ENCODE measurements around the gene ADGRD2. TPM values are rescaled to one million over a fixed set of nuclear protein-coding genes. Genes with fewer than 3 reads are reported as not detected.

Gene ADGRD2
- total RNA-seq, 1 experiment from 2014 or later: not detected

- Mint-ChIP-seq H3K27me3 (ENCODE audit: insufficient read depth, unreplicated experiment) (peaks cover 2% of the 10 kb centered on the region), H3K4me1 (ENCODE audit: low read depth, unreplicated experiment) (no peaks in the 10 kb centered on the region), H3K9me3 (ENCODE audit: unreplicated experiment) (no peaks in the 10 kb centered on the region), H3K4me3 (ENCODE audit: unreplicated experiment) (no peak overlapping the region), H3K27ac (ENCODE audit: unreplicated experiment) (no peak overlapping the region), H3K36me3 (ENCODE audit: insufficient read depth, unreplicated experiment) (peaks cover 5% of the 10 kb centered on the region)
- Histone ChIP-seq H3K9me3 (no peaks in the 10 kb centered on the region), H3K36me3 (ENCODE audit: control insufficient read depth, insufficient read depth, low read length) (no peaks in the 10 kb centered on the region), H3K4me3 (ENCODE audit: low read depth, low read length) (no peak overlapping the region), H3K4me1 (no peaks in the 10 kb centered on the region), H3K27me3 (replicated peaks; ENCODE audit: control insufficient read depth, insufficient read depth, low read length) (no peaks in the 10 kb centered on the region)
- ChIA-PET POLR2A (no interaction called here), CTCF (interaction anchor here (0.7 kb wide), 1 partner anchor 75 kb away, joined by 3 read pairs; no protein-coding TSS in a partner anchor)
- no TSS peak for BruUV-seq (replicated peaks)
- intact Hi-C loops (cut with micrococcal nuclease; ENCODE audit: unreplicated experiment): no loop called here
- no peak for DNase-seq
- TF ChIP-seq CTCF (IDR thresholded peaks at IDR 0.05; ENCODE audit: insufficient read depth in 1 of 2, low read depth in 1 of 2, low read length in 1 of 2, severe bottlenecking in 1 of 2, unreplicated experiment in 1 of 2): no peak
These were observed 9.0 kb upstream of the ADGRD2 start for GRCh38 chr9:124441291-124441690.

GRCh38 chr9:124442379-124442778 lies 7.9 kb upstream of the ADGRD2 start:
- POLR2A ChIA-PET: no interaction called here
- Histone ChIP-seq H3K4me3 (ENCODE audit: low read depth, low read length) (no peak overlapping the region), H3K4me1 (no peaks in the 10 kb centered on the region), H3K27me3 (replicated peaks; ENCODE audit: control insufficient read depth, insufficient read depth, low read length) (no peaks in the 10 kb centered on the region), H3K9me3 (no peaks in the 10 kb centered on the region), H3K36me3 (ENCODE audit: control insufficient read depth, insufficient read depth, low read length) (no peaks in the 10 kb centered on the region)
- Mint-ChIP-seq H3K27ac (ENCODE audit: unreplicated experiment) (no peak overlapping the region), H3K36me3 (ENCODE audit: insufficient read depth, unreplicated experiment) (peaks cover 5% of the 10 kb centered on the region), H3K27me3 (ENCODE audit: insufficient read depth, unreplicated experiment) (peaks cover 2% of the 10 kb centered on the region), H3K4me3 (ENCODE audit: unreplicated experiment) (no peak overlapping the region), H3K9me3 (ENCODE audit: unreplicated experiment) (no peaks in the 10 kb centered on the region), H3K4me1 (ENCODE audit: low read depth, unreplicated experiment) (no peaks in the 10 kb centered on the region)
- intact Hi-C loops (cut with micrococcal nuclease; ENCODE audit: unreplicated experiment): no loop called here
- no TSS peak for BruUV-seq (replicated peaks)
- DNase-seq: no peak
- CTCF ChIA-PET: no interaction called here
- no peak for TF ChIP-seq CTCF (IDR thresholded peaks at IDR 0.05; ENCODE audit: insufficient read depth in 1 of 2, low read depth in 1 of 2, low read length in 1 of 2, severe bottlenecking in 1 of 2, unreplicated experiment in 1 of 2)

DNA sequence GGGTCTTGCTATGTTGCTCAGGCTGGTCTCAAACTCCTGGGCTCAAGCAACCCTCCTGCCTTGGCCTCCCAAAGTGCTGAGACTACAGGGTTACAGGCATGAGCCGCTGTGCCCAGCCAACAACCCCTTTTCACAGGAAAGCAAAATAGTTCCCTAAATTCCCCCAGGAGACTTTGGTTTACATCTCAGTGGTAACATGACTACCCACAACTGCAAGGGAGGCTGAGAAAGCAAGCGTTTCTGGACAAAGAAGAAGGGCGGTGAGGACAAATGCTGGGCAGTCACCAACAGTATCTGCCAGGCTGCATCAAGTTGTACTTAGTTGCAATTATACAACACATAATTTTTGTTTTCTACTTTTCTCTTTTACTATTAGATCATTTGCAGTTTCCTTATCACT lies 7.4 kb upstream of the ADGRD2 start:
- H3K4me1 ChIP-seq: no peaks in the 10 kb centered on the region
- no peak for TF ChIP-seq CTCF (IDR thresholded peaks at IDR 0.05; ENCODE audit: insufficient read depth in 1 of 2, low read depth in 1 of 2, low read length in 1 of 2, severe bottlenecking in 1 of 2, unreplicated experiment in 1 of 2)
- Mint-ChIP-seq H3K4me1 (ENCODE audit: low read depth, unreplicated experiment) (no peaks in the 10 kb centered on the region), H3K4me3 (ENCODE audit: unreplicated experiment) (no peak overlapping the region), H3K36me3 (ENCODE audit: insufficient read depth, unreplicated experiment) (peaks cover 5% of the 10 kb centered on the region), H3K9me3 (ENCODE audit: unreplicated experiment) (no peaks in the 10 kb centered on the region), H3K27me3 (ENCODE audit: insufficient read depth, unreplicated experiment) (peaks cover 2% of the 10 kb centered on the region), H3K27ac (ENCODE audit: unreplicated experiment) (no peak overlapping the region)
- H3K4me3 ChIP-seq (ENCODE audit: low read depth, low read length): no peak overlapping the region
- intact Hi-C loops (cut with micrococcal nuclease; ENCODE audit: unreplicated experiment): no loop called here
- no peaks in the 10 kb centered on the region for H3K36me3 ChIP-seq (ENCODE audit: control insufficient read depth, insufficient read depth, low read length)
- no TSS peak for BruUV-seq (replicated peaks)
- no peak for DNase-seq
- H3K27me3 ChIP-seq (replicated peaks; ENCODE audit: control insufficient read depth, insufficient read depth, low read length): no peaks in the 10 kb centered on the region
- ChIA-PET CTCF (no interaction called here), POLR2A (no interaction called here)
- H3K9me3 ChIP-seq: no peaks in the 10 kb centered on the region
